Neuron (in vitro differentiated cells): ENCODE data around the gene MYOF.
"Not testable (repeated sequence)": the region's sequence is repeated elsewhere in the genome, so short reads cannot be mapped to it uniquely, and the experiment has no call there.

Experiments
- H2AFZ ChIP-seq: one replicate; pipeline ENCODE4 v1.6.1; 2013; ENCODE audit warnings: low read depth, mild to moderate bottlenecking, inconsistent platforms, low read length, moderate library complexity
- H3K27me3 ChIP-seq: one replicate; pipeline ENCODE4 v1.6.1; 2013; ENCODE audit warnings: low read length; ENCODE audit not compliant: insufficient read depth
- H3K36me3 ChIP-seq: one replicate; pipeline ENCODE4 v1.6.1; 2013; ENCODE audit warnings: low read length; ENCODE audit not compliant: insufficient read depth
- H3K4me1 ChIP-seq: one replicate; pipeline ENCODE4 v1.6.1; 2013; ENCODE audit warnings: low read length; ENCODE audit not compliant: insufficient read depth
- H3K4me3 ChIP-seq: 2 replicates; pipeline ENCODE4 v1.5.1; 2013; ENCODE audit warnings: mild to moderate bottlenecking, low read length, moderate library complexity
- H3K9me3 ChIP-seq: one replicate; pipeline ENCODE4 v1.6.1; 2013; ENCODE audit warnings: low read length

Gene MYOF

DNA sequence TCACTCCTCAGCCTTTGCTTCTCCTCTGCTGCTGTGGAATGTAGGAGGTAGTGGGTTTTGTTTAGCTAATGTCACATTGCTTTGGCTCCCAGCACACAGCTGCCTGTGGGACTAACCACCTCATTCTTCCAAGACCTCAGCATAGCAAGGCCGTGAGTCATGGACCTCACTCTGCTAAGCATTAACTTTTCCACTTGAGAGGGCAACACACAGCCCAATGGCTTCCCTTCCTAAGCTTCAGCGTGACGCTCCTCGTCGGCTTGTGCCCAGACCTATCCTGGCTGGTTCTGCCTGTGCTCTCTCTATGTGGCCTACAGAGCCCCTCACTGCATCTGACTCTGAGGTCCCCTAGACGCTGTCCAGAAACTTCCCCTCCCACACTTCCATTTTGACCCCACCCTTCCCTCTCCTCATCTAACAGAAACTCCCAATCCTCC, 23.3 kb downstream of the MYOF start:
- H3K9me3 ChIP-seq: no peaks in the 10 kb centered on the region
- H3K27me3 ChIP-seq: no peaks in the 10 kb centered on the region
- H3K4me3 ChIP-seq: no peak overlapping the region
- H2AFZ ChIP-seq: no peak overlapping the region
- H3K36me3 ChIP-seq: no peaks in the 10 kb centered on the region
- H3K4me1 ChIP-seq: peaks cover 22% of the 10 kb centered on the region

DNA sequence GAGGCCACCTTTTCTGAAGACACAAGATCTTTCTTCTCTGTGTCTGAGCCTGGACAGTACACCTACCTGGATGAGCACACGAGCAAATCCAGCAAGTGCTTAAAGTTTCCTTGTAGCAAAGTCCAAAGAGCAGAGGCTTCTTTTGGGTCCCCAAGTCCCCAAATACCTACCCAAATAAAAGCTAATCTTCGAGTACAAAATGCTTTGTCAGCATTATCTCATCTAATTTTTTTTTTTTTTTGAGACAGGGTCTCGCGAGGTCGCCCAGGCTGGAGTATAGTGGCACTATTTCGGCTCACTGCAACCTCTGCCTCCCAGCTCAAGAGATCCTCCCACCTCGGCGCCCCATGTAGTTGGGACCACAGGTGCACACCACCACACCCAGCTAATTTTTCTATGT, 24.6 kb downstream of the MYOF start:
- Histone ChIP-seq H3K4me3 (no peak overlapping the region), H3K36me3 (no peaks in the 10 kb centered on the region), H3K9me3 (no peaks in the 10 kb centered on the region), H3K27me3 (no peaks in the 10 kb centered on the region), H2AFZ (no peak overlapping the region), H3K4me1 (peaks cover 22% of the 10 kb centered on the region)

- Histone ChIP-seq H3K27me3 (no peaks in the 10 kb centered on the region), H3K36me3 (no peaks in the 10 kb centered on the region), H3K4me1 (peaks cover 22% of the 10 kb centered on the region), H3K4me3 (no peak overlapping the region), H3K9me3 (no peaks in the 10 kb centered on the region), H2AFZ (no peak overlapping the region)
Observed at GRCh38 chr10:93456480-93456879, 25.7 kb downstream of the MYOF start.

DNA sequence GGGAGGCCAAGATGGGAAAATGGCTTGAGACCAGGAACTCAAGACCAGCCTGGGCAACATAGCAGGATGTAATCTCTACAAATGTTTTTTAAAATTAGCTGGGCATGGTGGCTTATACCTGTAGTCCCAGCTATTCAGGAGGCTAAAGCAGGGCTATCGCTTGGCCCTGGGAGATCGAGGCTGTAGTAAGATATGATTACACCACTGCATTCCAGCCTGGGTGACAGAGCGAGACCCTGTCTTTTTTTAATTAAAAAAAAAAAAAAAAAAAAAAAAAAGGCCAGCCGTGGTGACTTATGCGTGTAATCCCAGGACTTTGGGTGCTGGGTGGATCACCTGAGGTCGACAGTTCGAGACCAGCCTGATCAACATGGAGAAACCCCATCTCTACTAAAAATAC, 27.4 kb downstream of the MYOF start:
- Histone ChIP-seq H3K27me3 (no peaks in the 10 kb centered on the region), H3K9me3 (no peaks in the 10 kb centered on the region), H3K4me1 (peaks cover 22% of the 10 kb centered on the region), H3K4me3 (no peak overlapping the region), H2AFZ (no peak overlapping the region), H3K36me3 (no peaks in the 10 kb centered on the region)

DNA sequence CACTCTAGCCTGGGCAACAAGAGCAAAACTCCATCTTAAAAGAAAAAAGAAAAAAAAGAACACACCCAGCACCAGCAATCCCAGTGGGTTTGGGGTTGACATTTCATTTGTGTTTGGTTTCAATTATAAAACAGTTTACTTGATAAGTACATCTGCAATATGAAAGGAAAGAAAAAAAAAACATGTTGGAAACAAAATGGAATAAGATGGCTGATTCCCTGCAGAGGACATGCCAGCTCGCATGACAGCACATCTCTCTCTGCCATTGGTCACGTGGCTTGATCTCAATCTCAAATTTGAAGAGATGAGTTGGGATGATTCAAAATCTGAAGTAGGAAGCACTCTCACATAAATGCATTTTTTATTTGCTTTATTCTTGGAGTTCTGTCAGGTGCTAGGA, 28.0 kb downstream of the MYOF start:
- Histone ChIP-seq H3K27me3 (no peaks in the 10 kb centered on the region), H3K36me3 (no peaks in the 10 kb centered on the region), H3K9me3 (no peaks in the 10 kb centered on the region), H3K4me1 (peaks cover 19% of the 10 kb centered on the region), H2AFZ (no peak overlapping the region), H3K4me3 (no peak overlapping the region)

GRCh38 chr10:93452143-93452542, 30.0 kb downstream of the MYOF start:
- H3K36me3 ChIP-seq: no peaks in the 10 kb centered on the region
- no peak overlapping the region for H2AFZ ChIP-seq

DNA sequence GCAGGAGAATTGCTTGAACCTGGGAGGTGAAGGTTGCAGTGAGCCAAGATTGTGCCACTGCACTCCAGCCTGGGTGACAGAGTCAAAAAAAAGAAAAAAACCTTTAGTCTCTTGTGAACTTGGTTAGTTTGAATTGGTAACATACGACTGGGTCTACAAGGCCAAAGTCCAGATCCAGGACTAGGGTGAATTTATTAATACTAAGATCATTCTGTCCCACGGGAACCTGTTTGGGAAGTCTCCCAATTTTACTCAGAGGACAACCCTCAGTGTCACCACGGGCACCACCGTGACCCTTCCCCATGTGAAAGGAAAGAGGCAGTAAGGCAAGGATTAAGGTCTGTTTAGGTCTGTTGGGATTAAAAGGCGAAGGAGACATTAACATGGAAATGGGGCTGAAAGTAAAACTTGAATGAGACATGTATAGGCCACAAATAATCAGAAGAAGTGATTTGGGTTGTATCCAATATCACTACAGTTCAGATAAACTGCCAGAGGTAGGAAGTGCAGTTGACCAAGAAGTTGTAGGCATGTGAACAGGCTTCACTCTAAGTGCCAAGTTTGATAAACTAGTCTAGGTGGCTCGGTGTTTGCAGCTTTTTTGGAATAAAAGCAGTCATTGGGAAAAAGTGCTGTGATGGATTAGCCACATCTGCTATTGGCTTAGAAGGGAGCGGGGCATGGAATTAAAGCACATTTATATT, 30.7 kb downstream of the MYOF start:
- H3K4me1 ChIP-seq: peaks cover 14% of the 10 kb centered on the region
- H3K4me3 ChIP-seq: no peak overlapping the region
- H3K9me3 ChIP-seq: no peaks in the 10 kb centered on the region
- H3K27me3 ChIP-seq: no peaks in the 10 kb centered on the region
- H3K36me3 ChIP-seq: no peaks in the 10 kb centered on the region
- no peak overlapping the region for H2AFZ ChIP-seq

More at GRCh38 chr10:93452143-93452542, 30.0 kb downstream of the MYOF start:
- Histone ChIP-seq H3K4me1 (peaks cover 12% of the 10 kb centered on the region), H3K27me3 (no peaks in the 10 kb centered on the region), H3K4me3 (no peak overlapping the region), H3K9me3 (no peaks in the 10 kb centered on the region)

GRCh38 chr10:93447970-93448369, 34.2 kb downstream of the MYOF start:
- no peak overlapping the region for H2AFZ ChIP-seq
- no peaks in the 10 kb centered on the region for H3K36me3 ChIP-seq
- no peaks in the 10 kb centered on the region for H3K9me3 ChIP-seq
- H3K4me3 ChIP-seq: no peak overlapping the region
- peaks cover 20% of the 10 kb centered on the region for H3K4me1 ChIP-seq
- no peaks in the 10 kb centered on the region for H3K27me3 ChIP-seq

DNA sequence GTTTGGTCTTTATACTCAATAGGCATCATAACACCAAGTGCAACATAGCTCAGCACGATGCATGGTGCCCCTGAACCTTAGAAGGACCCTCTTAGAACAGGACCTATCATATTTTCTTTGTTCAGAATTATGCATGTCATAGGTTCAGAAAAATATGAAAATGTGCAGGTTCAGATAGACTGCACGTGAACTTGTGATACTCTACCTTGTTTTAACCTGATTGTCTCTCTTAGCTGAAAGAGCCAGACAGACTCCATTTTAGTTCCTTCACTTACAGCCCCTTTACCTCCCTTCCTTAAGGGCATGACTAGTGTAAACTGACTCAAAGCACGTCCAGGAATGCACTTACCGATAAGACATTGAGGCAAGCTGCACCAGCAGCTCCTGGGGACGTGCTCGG, 35.1 kb downstream of the MYOF start:
- H3K36me3 ChIP-seq: no peaks in the 10 kb centered on the region
- no peak overlapping the region for H2AFZ ChIP-seq
- H3K27me3 ChIP-seq: no peaks in the 10 kb centered on the region
- no peak overlapping the region for H3K4me3 ChIP-seq
- H3K4me1 ChIP-seq: peaks cover 20% of the 10 kb centered on the region
- H3K9me3 ChIP-seq: no peaks in the 10 kb centered on the region

DNA sequence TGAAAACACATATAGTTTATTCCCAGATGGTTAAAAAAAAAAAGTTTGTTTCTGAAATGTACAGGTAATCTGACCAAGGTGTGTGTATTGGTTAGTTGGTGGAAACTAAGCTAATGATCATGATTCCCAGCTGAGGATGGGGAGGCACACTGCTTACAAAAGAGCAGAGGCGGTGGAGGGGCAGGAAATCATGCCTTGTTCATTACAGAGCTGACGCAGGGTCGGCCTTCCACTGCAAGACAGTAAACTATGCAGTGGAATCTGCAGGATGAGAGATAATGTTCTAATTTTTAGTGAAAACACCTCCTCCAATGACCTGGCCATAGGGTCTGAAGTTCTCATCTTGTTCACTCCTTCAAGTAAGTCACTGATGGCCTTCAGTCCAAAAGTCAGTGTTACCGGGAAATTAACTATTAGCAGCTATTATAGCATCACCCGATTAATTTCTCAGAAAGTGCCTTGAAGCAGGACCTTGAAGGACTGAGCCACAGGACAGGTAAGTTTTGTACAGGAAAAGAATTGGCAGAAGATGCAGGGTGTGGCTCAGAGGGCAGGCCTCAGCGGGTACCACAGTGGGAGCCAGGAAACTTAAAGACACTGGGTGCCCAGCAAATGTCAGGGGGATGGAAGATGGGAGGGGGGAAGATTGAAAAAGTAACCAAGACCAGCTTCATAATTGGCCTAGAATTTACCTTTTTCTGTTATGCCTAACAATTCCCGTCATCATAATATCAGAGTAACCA, 36.0 kb downstream of the MYOF start:
- H3K36me3 ChIP-seq: no peaks in the 10 kb centered on the region
- H3K9me3 ChIP-seq: no peaks in the 10 kb centered on the region
- no peak overlapping the region for H2AFZ ChIP-seq
- H3K4me1 ChIP-seq: peaks cover 20% of the 10 kb centered on the region
- H3K4me3 ChIP-seq: no peak overlapping the region
- no peaks in the 10 kb centered on the region for H3K27me3 ChIP-seq

DNA sequence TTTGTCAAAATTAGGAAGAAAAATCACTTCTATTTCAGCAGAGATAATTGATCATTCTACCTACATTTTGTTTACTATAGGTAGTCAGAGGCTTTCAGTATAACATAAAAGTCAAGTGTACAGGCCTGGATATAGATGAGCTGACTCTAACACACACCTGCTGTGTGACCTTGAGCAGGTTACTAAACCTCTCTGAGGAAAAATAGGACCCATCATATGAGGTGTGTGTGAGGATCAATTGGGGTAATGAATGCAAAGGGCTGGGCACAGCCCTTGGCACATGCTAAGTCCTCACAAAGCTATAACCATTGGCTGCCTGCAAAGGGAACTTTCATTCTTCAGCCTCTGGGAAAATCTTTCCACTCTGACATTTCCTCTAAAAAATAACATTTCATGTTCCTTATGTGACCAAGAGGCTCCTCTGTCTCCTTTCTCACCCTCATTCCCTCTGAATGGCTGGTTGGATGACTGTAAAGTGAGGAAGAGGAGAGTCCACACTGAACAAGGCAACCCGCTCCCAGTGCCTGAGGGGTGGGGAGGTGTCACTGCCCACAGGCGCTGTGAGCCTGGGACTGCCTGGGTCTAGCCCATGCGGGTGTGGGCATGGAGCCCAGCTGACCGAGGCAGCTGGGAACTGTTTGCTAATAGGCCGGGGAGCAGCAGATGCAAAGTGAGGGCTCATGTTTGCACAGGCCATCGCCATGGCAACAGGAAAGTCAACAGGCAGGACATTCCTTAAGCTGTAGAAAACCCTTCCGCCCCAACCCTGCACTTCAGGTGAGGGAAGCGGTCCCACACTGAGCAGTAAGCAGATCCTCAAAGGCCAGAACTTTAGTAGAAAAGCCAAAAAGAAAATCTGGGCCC, 36.8 kb downstream of the MYOF start:
- Histone ChIP-seq H3K36me3 (no peaks in the 10 kb centered on the region), H3K27me3 (no peaks in the 10 kb centered on the region), H3K4me1 (peaks cover 28% of the 10 kb centered on the region), H2AFZ (no peak overlapping the region), H3K4me3 (no peak overlapping the region), H3K9me3 (no peaks in the 10 kb centered on the region)

DNA sequence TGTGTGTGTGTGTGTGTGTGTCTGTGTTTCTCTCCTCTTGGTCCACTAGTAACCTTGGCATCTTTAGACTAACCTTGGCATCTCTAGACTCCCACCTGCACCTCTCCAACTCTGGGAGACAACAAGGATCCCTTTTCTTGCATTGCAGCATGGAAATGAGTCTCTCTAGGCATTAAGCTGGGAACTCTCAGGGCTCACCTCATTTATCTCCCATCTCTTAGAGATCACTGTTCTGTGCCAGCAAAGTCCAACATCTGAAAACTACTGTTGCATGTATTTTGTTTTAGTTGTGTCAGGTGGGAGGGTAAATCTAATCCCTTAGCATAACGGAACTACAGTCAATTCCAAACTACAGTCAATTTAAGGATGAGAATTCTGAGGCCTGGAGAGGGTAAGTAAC, 38.7 kb downstream of the MYOF start:
- Histone ChIP-seq H3K9me3 (no peaks in the 10 kb centered on the region), H3K4me1 (peaks cover 29% of the 10 kb centered on the region), H2AFZ (no peak overlapping the region), H3K36me3 (no peaks in the 10 kb centered on the region), H3K4me3 (no peak overlapping the region), H3K27me3 (no peaks in the 10 kb centered on the region)

GRCh38 chr10:93442721-93443120, 39.4 kb downstream of the MYOF start:
- H2AFZ ChIP-seq, H3K27me3 ChIP-seq, H3K36me3 ChIP-seq, H3K4me3 ChIP-seq, H3K9me3 ChIP-seq: not testable (repeated sequence)
- peaks cover 35% of the 10 kb centered on the region for H3K4me1 ChIP-seq
